HL-60 (cell line): ENCODE results near the gene RUBCNL.

Experiments used
- DNase-seq, 2 experiments: peaks; one replicate each; pipeline ENCODE4 v3.0.0-alpha.2; 2010 to 2020; ENCODE audit warnings: low read depth in 1 of 2, low spot score in 1 of 2
- H3K27ac ChIP-seq: fragments of 250-450 bp; sonication (Bioruptor Pico); replicated peaks from 2 replicates; pipeline ENCODE4 v1.5.1; 2020; ENCODE audit warnings: mild to moderate bottlenecking, moderate library complexity
- H3K27me3 ChIP-seq: fragments of 250-450 bp; sonication (Bioruptor Pico); 2 replicates; pipeline ENCODE4 v1.5.1; 2021; ENCODE audit warnings: mild to moderate bottlenecking, moderate library complexity; ENCODE audit not compliant: insufficient read depth, poor library complexity, severe bottlenecking
- H3K4me3 ChIP-seq: replicated peaks from 2 replicates; pipeline ENCODE4 v1.5.1; 2011; ENCODE audit warnings: mild to moderate bottlenecking, control low read depth, low read length; ENCODE audit not compliant: insufficient read depth
- GABPA ChIP-seq: IDR thresholded peaks from 2 replicates; pipeline ENCODE4 v1.6.1; 2012; ENCODE audit warnings: low read depth
- POLR2AphosphoS5 ChIP-seq: IDR thresholded peaks from 2 replicates; pipeline ENCODE4 v1.6.1; 2012; ENCODE audit warnings: low read depth
- SPI1 ChIP-seq: IDR thresholded peaks from 2 replicates; pipeline ENCODE4 v1.6.1; 2012; ENCODE audit warnings: low read depth, mild to moderate bottlenecking, borderline replicate concordance
- TF ChIP-seq, protein P1 (sequence below): IDR thresholded peaks from one replicate; pipeline ENCODE4 v1.5.1; 2011; ENCODE audit warnings: low read length, control low read depth, inconsistent platforms; ENCODE audit not compliant: insufficient read depth
- TF ChIP-seq, protein P2 (sequence below): IDR thresholded peaks from 2 replicates; pipeline ENCODE4 v1.6.1; 2012; ENCODE audit warnings: low read depth; ENCODE audit not compliant: insufficient replicate concordance

RUBCNL gene

DNA sequence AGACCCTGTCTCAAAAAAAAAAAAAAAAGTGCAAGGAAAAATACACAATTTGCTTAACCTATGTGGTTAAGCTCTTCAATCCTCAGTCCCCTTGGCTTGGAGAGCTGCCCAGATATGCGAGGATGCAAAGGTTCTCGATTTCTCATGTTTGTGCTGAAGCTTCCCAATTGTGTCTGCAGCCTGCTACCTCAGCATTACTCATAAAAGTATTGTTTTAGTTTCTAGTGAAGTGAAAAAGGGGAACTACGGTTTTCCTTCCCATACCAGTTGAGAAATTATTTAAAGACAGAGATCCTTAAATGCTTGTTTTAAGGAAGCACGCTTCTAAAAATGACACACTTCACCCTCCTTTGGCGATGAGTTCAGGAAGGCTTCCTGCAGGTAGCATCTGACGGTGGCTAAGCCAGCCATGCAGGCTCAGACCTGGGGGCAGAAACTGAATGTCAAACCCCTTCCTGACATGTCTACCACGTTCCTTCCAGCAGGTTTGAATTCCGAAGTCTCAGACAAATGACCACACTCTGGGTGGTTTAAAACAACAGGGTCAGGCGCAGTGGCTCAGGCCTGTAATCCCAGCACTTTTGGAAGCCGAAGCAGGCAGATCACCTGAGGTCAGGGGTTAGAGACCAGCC lies 47.9 kb downstream of the RUBCNL start:
- Histone ChIP-seq H3K27ac (peak overlapping the region; percentile 34), H3K27me3 (no peaks in the 10 kb centered on the region)

DNA sequence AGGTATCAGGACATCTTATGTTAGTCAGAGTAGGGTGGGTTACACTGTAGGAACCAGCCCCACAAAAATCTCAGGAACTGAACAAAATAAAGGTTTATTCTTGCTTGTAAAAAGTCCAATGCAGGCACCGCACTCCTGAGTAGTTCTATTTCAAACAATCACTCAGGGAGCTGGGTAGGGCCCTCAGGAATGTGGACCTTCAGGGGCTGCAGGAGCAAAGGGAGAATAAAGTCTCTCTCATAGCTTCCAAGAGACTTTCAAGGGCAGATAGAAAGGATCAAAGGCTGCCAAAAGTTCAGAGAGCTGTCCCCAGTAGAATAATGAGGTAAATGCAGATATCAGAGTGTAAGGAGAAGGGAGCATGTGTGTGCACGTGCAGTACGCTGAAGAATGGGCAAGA lies 49.4 kb downstream of the RUBCNL start:
- Histone ChIP-seq H3K27me3 (no peaks in the 10 kb centered on the region), H3K4me3 (no peak overlapping the region), H3K27ac (no peak overlapping the region)
- TF ChIP-seq POLR2AphosphoS5, result no peak
- no peak for TF ChIP-seq GABPA
- TF ChIP-seq, protein P1, sequence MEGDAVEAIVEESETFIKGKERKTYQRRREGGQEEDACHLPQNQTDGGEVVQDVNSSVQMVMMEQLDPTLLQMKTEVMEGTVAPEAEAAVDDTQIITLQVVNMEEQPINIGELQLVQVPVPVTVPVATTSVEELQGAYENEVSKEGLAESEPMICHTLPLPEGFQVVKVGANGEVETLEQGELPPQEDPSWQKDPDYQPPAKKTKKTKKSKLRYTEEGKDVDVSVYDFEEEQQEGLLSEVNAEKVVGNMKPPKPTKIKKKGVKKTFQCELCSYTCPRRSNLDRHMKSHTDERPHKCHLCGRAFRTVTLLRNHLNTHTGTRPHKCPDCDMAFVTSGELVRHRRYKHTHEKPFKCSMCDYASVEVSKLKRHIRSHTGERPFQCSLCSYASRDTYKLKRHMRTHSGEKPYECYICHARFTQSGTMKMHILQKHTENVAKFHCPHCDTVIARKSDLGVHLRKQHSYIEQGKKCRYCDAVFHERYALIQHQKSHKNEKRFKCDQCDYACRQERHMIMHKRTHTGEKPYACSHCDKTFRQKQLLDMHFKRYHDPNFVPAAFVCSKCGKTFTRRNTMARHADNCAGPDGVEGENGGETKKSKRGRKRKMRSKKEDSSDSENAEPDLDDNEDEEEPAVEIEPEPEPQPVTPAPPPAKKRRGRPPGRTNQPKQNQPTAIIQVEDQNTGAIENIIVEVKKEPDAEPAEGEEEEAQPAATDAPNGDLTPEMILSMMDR, result no peak
- no peak for TF ChIP-seq SPI1
- TF ChIP-seq, protein P2, sequence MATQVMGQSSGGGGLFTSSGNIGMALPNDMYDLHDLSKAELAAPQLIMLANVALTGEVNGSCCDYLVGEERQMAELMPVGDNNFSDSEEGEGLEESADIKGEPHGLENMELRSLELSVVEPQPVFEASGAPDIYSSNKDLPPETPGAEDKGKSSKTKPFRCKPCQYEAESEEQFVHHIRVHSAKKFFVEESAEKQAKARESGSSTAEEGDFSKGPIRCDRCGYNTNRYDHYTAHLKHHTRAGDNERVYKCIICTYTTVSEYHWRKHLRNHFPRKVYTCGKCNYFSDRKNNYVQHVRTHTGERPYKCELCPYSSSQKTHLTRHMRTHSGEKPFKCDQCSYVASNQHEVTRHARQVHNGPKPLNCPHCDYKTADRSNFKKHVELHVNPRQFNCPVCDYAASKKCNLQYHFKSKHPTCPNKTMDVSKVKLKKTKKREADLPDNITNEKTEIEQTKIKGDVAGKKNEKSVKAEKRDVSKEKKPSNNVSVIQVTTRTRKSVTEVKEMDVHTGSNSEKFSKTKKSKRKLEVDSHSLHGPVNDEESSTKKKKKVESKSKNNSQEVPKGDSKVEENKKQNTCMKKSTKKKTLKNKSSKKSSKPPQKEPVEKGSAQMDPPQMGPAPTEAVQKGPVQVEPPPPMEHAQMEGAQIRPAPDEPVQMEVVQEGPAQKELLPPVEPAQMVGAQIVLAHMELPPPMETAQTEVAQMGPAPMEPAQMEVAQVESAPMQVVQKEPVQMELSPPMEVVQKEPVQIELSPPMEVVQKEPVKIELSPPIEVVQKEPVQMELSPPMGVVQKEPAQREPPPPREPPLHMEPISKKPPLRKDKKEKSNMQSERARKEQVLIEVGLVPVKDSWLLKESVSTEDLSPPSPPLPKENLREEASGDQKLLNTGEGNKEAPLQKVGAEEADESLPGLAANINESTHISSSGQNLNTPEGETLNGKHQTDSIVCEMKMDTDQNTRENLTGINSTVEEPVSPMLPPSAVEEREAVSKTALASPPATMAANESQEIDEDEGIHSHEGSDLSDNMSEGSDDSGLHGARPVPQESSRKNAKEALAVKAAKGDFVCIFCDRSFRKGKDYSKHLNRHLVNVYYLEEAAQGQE, result no peak
- no peak for DNase-seq

More for the DNA sequence above, 47.9 kb downstream of the RUBCNL start:
- TF ChIP-seq GABPA, result no peak
- peak; percentile 77; the same call in 1 of the 2 replicates for TF ChIP-seq SPI1
- TF ChIP-seq POLR2AphosphoS5, result 0 out of 2 replicates have a peak, but pooled peaks have one; percentile 36
- TF ChIP-seq, protein P1, result no peak
- TF ChIP-seq, protein P2, result no peak
- peak; percentile 79 to 95 for DNase-seq
- H3K4me3 ChIP-seq, result peak overlapping the region; percentile 15; the same call in 1 of the 2 replicates

DNA sequence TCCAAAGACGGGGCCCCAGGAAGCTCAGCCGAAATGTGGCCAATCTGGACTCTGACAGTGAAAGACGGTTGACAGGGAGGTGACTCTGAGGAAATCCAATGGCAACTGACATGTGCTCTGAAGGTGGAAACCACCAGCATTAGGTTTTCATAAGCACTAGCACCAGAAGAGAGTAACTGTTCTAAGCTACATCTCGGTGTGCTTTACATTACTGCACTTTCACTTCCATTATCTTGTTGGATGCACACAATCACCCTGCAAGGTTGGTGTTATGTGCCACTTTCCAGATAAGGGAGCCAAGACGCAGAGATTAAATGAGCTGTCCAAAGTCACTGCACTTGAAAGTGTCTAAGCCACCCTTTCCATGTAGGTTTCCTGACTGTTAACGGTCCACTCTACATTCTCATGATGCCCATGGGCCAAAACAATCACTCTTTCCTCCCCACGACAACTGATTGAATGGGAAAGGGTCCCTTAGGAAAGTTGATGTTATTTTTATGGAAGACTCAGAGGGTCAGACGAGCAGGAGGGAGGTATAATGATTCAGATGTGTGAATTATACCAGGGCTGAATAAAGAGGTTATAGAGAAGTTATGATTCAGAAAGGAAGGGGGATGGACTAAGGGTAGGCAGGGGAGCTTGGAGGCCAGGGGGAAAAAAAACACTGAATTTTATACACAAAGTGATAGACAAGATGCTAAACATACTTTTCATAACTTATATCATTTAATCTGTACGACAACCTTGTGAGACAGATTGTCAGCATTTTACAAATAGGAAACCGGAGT lies 52.8 kb downstream of the RUBCNL start:
- Histone ChIP-seq H3K27me3 (no peaks in the 10 kb centered on the region), H3K27ac (no peak overlapping the region), H3K4me3 (no peak overlapping the region)
- no peak for DNase-seq
- TF ChIP-seq SPI1, result no peak
- TF ChIP-seq, protein P2, result no peak
- TF ChIP-seq, protein P1, result no peak
